Kidney (tissue), 14 donors: ENCODE results near the gene SPNS1. TPM values are rescaled to one million over a fixed set of nuclear protein-coding genes. Genes with fewer than 3 reads are reported as not detected.

Experiments used
- DNase-seq, 5 donors: peaks; one replicate each; pipeline ENCODE4 v3.0.0-alpha.2; 2013 to 2020
- FAIRE-seq: peaks from 2 replicates; lab custom pipeline; 2012; peaks lifted over from hg19 to GRCh38; lab: Jason Lieb, UNC
- H3K27ac ChIP-seq, 2 donors: one replicate each; pipeline ENCODE4 v1.7.0; 2013; ENCODE audit warnings: low read depth in 2 of 2, low read length in 2 of 2, inconsistent platforms in 1 of 2
- H3K27me3 ChIP-seq: one replicate; pipeline ENCODE4 v1.7.1; 2013; ENCODE audit warnings: low read length, inconsistent platforms; ENCODE audit not compliant: control insufficient read depth, insufficient read depth
- H3K36me3 ChIP-seq, 3 donors: one replicate each; pipeline versions ENCODE4 v1.7.0 to v1.7.1; 2013; ENCODE audit warnings: low read length in 3 of 3, control low read depth in 1 of 3, inconsistent platforms in 1 of 3; ENCODE audit not compliant: insufficient read depth in 3 of 3, control insufficient read depth in 2 of 3
- H3K4me1 ChIP-seq, 3 donors: one replicate each; pipeline versions ENCODE4 v1.7.0 to v1.7.1; 2013; ENCODE audit warnings: low read length in 3 of 3, inconsistent platforms in 1 of 3, low read depth in 1 of 3; ENCODE audit not compliant: control insufficient read depth in 2 of 3, insufficient read depth in 2 of 3
- H3K4me3 ChIP-seq, 3 donors: one replicate each; pipeline versions ENCODE4 v1.7.0 to v1.8.1; 2013; ENCODE audit warnings: low read length in 3 of 3, control low read depth in 1 of 3, inconsistent platforms in 1 of 3
- H3K9ac ChIP-seq, 3 donors: one replicate each; pipeline versions ENCODE4 v1.7.0 to v1.7.1; 2013; ENCODE audit warnings: low read length in 3 of 3, control low read depth in 1 of 3, inconsistent platforms in 1 of 3
- H3K9me3 ChIP-seq, 3 donors: one replicate each; pipeline versions ENCODE4 v1.7.0 to v1.7.1; 2013; ENCODE audit warnings: low read length in 3 of 3, control low read depth in 1 of 3, inconsistent platforms in 1 of 3; ENCODE audit not compliant: control insufficient read depth in 2 of 3, insufficient read depth in 1 of 3
- intact Hi-C: fragments of 100-400 bp; cut with DNase I; formaldehyde crosslinking; loops from one replicate; pipeline ENCODE4 v1.11.1; 2022
- polyA plus RNA-seq: library from polyadenylated mRNA; stranded (reverse); fragments of 350-450 nt; fragmentation: Illumina TruSeq; extraction: RNeasy Lipid Tissue Mini Kit (QIAGEN cat#74804); gene quantifications from one replicate; pipeline ENCODE4 v1.2.3, GENCODE V29; 2014; ENCODE audit warnings: low read depth, low replicate concordance; ENCODE audit not compliant: insufficient read depth
- total RNA-seq: library from RNA; stranded (reverse); fragmentation: NEBNext Ultra II Directional; extraction: Animal tissue kit (Norgen Biotek cat#: 25700); gene quantifications from one replicate; pipeline ENCODE4 v1.2.1, GENCODE V29; 2021
- TF ChIP-seq, protein P1 (sequence below): IDR thresholded peaks from 3 replicates; pipeline ENCODE4 v1.5.1; 2012; ENCODE audit warnings: mild to moderate bottlenecking, moderate library complexity, borderline replicate concordance; ENCODE audit not compliant: insufficient read depth; ENCODE audit errors: extremely low read depth
- donor health status: control.
- donor health status: control.
- donor health status: control.
- donor health status: control.
- donor health status: control.
- donor health status: DM: yes; HTN: yes; CAD: no.
- donor health status: Normal renal cell carcinoma (clear cell type).

SPNS1 gene
- total and polyA plus RNA-seq, 2 donors from 2014 or later, result 34.5 to 38.4 TPM

DNA sequence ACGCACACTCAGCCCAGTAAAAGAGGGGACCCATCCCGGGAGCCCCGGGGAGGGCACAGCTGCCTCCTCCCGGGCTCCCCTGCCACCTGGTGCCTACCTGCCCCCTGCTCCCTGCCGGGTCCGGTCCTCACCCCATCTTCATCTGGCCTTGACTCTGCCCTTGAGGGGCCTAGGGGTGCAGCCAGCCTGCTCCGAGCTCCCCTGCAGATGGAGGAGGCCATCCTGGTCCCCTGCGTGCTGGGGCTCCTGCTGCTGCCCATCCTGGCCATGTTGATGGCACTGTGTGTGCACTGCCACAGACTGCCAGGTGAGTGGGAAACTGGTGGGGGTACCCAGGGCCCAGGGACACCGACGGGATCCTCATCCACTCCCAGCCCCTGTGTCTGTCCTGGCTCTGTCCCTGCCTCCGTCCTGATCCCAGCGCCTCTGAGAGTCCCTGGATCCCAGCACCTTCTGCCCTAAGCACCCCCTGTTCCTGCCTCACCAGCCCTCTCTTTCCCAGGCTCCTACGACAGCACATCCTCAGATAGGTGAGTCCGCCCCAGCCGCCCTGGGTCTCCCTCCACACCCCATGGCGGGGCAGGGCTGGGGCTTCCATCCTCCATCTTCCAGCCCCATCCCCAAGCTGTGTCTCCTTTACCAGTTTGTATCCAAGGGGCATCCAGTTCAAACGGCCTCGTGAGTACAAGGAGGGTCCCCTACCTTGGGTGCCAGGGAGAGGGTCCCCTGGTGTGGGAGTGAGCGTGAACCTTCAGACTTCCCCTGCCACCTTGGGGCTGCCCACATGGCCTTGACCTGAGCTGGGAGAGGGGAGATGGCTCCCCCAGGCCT is 10.8 kb downstream of the SPNS1 start:
- Histone ChIP-seq H3K9me3 (peaks cover 0 to 6% (median 3%) of the 10 kb centered on the region in 3 donors), H3K27me3 (no peaks in the 10 kb centered on the region), H3K9ac (no peak overlapping the region), H3K4me1 (no peaks in the 10 kb centered on the region), H3K4me3 (no peak overlapping the region), H3K27ac (no peak overlapping the region), H3K36me3 (peaks cover 4 to 35% (median 16%) of the 10 kb centered on the region in 3 donors)
- no peak for FAIRE-seq
- TF ChIP-seq, protein P1, sequence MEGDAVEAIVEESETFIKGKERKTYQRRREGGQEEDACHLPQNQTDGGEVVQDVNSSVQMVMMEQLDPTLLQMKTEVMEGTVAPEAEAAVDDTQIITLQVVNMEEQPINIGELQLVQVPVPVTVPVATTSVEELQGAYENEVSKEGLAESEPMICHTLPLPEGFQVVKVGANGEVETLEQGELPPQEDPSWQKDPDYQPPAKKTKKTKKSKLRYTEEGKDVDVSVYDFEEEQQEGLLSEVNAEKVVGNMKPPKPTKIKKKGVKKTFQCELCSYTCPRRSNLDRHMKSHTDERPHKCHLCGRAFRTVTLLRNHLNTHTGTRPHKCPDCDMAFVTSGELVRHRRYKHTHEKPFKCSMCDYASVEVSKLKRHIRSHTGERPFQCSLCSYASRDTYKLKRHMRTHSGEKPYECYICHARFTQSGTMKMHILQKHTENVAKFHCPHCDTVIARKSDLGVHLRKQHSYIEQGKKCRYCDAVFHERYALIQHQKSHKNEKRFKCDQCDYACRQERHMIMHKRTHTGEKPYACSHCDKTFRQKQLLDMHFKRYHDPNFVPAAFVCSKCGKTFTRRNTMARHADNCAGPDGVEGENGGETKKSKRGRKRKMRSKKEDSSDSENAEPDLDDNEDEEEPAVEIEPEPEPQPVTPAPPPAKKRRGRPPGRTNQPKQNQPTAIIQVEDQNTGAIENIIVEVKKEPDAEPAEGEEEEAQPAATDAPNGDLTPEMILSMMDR, result no peak
- intact Hi-C loops, result no loop called here
- DNase-seq, result no peak

DNA sequence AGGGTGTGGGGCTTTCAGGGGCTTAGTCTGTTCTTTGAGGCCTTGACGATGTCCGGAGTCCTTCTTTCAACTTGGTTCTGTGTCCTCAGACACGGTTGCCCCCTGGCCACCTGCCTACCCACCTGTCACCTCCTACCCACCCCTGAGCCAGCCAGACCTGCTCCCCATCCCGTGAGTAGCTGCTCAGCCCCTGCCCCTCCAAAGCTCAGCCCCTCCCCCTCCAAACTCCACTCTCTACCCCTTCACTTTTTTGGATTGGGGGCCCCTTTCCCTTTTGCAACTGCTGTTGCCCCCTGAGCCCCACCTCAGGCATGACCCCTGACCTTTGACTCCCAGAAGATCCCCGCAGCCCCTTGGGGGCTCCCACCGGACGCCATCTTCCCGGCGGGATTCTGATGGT is 11.5 kb downstream of the SPNS1 start:
- H3K4me1 ChIP-seq, result no peaks in the 10 kb centered on the region
- DNase-seq (no peak), FAIRE-seq (no peak)
- intact Hi-C loops, result no loop called here
- H3K4me3 ChIP-seq, result no peak overlapping the region
- TF ChIP-seq, protein P1, result no peak
- no peak overlapping the region for H3K27ac ChIP-seq
- H3K9me3 ChIP-seq, result peaks cover 0 to 6% (median 3%) of the 10 kb centered on the region in 3 donors
- no peaks in the 10 kb centered on the region for H3K27me3 ChIP-seq
- H3K9ac ChIP-seq, result no peak overlapping the region
- peaks cover 4 to 32% (median 13%) of the 10 kb centered on the region in 3 donors for H3K36me3 ChIP-seq

DNA sequence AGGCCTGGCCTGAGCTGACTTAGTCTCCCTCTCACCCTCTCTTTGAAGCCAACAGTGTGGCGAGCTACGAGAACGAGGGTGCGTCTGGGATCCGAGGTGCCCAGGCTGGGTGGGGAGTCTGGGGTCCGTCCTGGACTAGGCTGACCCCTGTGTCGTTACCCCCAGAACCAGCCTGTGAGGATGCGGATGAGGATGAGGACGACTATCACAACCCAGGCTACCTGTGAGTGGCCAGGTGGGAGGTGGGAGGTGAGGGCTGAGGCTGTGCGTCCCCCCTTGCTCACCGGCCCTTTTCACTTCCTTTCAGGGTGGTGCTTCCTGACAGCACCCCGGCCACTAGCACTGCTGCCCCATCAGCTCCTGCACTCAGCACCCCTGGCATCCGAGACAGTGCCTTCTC is 11.9 kb downstream of the SPNS1 start:
- Histone ChIP-seq H3K9me3 (peaks cover 0 to 6% (median 3%) of the 10 kb centered on the region in 3 donors), H3K36me3 (peaks cover 4 to 27% (median 10%) of the 10 kb centered on the region in 3 donors), H3K4me3 (no peak overlapping the region), H3K4me1 (no peaks in the 10 kb centered on the region), H3K27ac (no peak overlapping the region), H3K9ac (no peak overlapping the region), H3K27me3 (no peaks in the 10 kb centered on the region)
- intact Hi-C loops, result no loop called here
- no peak for FAIRE-seq
- DNase-seq, result no peak
- TF ChIP-seq, protein P1, result no peak
